Measurements from ENCODE around the gene SH3GL1.

DNA sequence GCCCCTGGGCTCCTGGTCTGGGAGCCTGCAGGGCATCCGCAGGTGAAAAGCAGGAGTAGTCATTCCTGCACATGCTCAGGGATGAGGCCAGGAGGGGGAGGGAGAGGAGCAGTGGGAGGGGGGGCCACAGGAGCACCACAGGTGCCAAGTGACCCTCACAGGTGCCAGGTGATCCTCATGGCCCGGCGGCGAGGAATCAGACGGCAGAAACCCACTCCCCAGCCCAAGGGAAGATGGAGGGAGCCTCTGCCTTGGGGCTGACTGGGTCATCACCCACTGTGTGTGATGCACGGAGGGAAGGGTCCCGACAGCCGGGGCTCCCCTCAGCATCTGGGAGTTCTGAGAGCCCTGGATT lies 27.4 kb downstream of the SH3GL1 start:
- TF ChIP-seq, protein P1, sequence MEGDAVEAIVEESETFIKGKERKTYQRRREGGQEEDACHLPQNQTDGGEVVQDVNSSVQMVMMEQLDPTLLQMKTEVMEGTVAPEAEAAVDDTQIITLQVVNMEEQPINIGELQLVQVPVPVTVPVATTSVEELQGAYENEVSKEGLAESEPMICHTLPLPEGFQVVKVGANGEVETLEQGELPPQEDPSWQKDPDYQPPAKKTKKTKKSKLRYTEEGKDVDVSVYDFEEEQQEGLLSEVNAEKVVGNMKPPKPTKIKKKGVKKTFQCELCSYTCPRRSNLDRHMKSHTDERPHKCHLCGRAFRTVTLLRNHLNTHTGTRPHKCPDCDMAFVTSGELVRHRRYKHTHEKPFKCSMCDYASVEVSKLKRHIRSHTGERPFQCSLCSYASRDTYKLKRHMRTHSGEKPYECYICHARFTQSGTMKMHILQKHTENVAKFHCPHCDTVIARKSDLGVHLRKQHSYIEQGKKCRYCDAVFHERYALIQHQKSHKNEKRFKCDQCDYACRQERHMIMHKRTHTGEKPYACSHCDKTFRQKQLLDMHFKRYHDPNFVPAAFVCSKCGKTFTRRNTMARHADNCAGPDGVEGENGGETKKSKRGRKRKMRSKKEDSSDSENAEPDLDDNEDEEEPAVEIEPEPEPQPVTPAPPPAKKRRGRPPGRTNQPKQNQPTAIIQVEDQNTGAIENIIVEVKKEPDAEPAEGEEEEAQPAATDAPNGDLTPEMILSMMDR (IDR thresholded peaks at IDR 0.05): no peak
- no peak for TF ChIP-seq POLR2A (IDR thresholded peaks at IDR 0.05)

All from uterus (tissue), 2 donors.